ENCODE data around the gene ABCG1.
A peak's percentile ranks its signal among the peaks of the same experiment; 100 is the strongest.
"Not testable (repeated sequence)": the region's sequence is repeated elsewhere in the genome, so short reads cannot be mapped to it uniquely, and the experiment has no call there.

Gene ABCG1

DNA sequence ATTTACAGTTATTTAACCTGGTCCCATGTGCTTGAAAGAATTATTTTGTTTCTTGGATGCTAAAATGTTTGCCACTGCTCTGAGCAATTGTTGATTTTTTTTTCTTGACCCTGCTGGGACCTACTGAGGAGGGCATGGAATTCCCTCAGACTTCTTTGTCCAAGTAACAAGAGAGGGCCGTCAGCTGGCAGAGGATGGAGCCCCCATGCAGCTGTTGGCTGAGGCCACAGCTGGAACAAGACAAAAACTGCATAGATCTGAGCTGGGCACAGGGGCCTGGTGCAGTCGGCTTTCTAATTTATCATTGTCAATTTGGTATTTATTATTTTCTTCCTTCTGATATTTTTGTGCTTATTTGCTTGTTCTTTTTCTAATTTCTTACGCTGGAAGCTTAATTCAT, 39.6 kb upstream of the ABCG1 start:
- Histone ChIP-seq H3K4me1 (peaks cover 0 to 14% (median 2%) of the 10 kb centered on the region in 10 experiments; a peak in 5 of 20 replicates), H3K36me3 (no peaks in the 10 kb centered on the region), H3K4me3 (no peak overlapping the region), H3K27ac (no peak overlapping the region), H3K4me2 (no peak overlapping the region), H3K9ac (no peak overlapping the region), H3K9me3 (replicated peaks in 1 of 11) (peaks cover 0 to 18% (median 12%) of the 10 kb centered on the region in 11 experiments; a peak in 20 of 22 replicates), H3K27me3 (no peaks in the 10 kb centered on the region), H4K20me1 (no peaks in the 10 kb centered on the region)
- no peak for TF ChIP-seq Cebpa-rat (IDR thresholded peaks at IDR 0.05)

DNA sequence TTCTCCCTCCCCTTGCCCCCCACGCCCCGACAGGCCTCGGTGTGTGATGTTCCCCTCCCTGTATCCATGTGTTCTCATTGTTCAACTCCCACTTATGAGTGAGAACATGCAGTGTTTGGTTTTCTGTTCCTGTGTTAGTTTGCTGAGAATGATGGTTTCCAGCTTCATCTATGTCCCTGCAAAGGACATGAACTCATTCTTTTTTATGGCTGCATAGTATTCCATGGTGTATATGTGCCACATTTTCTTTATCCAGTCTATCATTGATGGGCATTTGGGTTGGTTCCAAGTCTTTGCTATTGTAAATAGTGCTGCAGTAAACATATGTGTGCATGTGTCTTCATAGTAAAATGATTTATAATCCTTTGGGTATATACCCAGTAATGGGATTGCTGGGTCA, 38.9 kb upstream of the ABCG1 start:
- Histone ChIP-seq H3K4me1 (peaks cover 0 to 13% (median 3%) of the 10 kb centered on the region in 10 experiments; a peak in 5 of 20 replicates), H3K9me3 (replicated peaks in 1 of 11) (peaks cover 0 to 23% (median 15%) of the 10 kb centered on the region in 11 experiments; a peak in 20 of 22 replicates)
- H3K9ac ChIP-seq, H3K4me2 ChIP-seq, H4K20me1 ChIP-seq, H3K27me3 ChIP-seq, H3K4me3 ChIP-seq, H3K36me3 ChIP-seq, H3K27ac ChIP-seq: not testable (repeated sequence)

DNA sequence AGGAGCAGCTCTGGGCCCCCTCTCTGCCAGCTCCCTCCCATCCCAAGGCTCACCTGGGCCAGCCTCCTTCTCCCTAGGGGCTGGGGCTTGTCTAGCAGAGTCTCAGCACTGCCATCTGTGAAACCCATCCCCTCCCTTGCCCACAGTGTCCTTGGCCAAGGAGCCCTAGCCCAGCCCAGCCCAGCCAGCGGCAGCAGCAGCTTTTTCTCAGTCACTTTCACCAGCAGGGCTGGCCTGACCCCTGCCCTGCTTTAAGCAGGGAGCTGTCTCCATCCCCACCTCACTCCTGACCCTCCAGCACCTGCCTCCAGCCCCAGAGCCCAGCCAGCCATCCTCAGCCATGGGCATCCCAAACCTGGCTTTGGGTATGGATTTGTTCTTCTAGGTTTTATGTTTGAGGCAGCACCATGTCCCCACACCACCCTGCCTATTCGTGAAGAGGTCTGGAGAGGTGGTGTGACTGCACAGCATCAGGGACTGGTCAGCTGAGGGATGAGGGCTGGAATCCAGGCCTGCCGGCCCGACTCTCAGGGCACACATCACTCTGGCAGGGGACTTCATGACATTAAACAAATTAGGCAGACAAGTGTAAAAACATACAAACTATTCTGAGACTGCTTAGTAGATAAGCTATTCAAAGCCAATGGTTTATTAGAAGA, 36.1 kb upstream of the ABCG1 start:
- H3K36me3 ChIP-seq, result no peaks in the 10 kb centered on the region
- peaks cover 0 to 37% (median 25%) of the 10 kb centered on the region in 11 experiments; a peak in 20 of 22 replicates for H3K9me3 ChIP-seq (replicated peaks in 1 of 11)
- H3K9ac ChIP-seq, result no peak overlapping the region
- TF ChIP-seq Cebpa-rat (IDR thresholded peaks at IDR 0.05), result no peak
- H4K20me1 ChIP-seq, result no peaks in the 10 kb centered on the region
- H3K27ac ChIP-seq, result peak overlapping the region in 1 of 11 experiments; percentile 0; a peak in 1 of 22 replicates
- H3K4me1 ChIP-seq, result peaks cover 20 to 34% (median 22%) of the 10 kb centered on the region in 10 experiments
- H3K27me3 ChIP-seq, result no peaks in the 10 kb centered on the region
- H3K4me2 ChIP-seq, result peak overlapping the region in 1 of 11 experiments; percentile 8; a peak in 1 of 22 replicates
- no peak overlapping the region for H3K4me3 ChIP-seq

DNA sequence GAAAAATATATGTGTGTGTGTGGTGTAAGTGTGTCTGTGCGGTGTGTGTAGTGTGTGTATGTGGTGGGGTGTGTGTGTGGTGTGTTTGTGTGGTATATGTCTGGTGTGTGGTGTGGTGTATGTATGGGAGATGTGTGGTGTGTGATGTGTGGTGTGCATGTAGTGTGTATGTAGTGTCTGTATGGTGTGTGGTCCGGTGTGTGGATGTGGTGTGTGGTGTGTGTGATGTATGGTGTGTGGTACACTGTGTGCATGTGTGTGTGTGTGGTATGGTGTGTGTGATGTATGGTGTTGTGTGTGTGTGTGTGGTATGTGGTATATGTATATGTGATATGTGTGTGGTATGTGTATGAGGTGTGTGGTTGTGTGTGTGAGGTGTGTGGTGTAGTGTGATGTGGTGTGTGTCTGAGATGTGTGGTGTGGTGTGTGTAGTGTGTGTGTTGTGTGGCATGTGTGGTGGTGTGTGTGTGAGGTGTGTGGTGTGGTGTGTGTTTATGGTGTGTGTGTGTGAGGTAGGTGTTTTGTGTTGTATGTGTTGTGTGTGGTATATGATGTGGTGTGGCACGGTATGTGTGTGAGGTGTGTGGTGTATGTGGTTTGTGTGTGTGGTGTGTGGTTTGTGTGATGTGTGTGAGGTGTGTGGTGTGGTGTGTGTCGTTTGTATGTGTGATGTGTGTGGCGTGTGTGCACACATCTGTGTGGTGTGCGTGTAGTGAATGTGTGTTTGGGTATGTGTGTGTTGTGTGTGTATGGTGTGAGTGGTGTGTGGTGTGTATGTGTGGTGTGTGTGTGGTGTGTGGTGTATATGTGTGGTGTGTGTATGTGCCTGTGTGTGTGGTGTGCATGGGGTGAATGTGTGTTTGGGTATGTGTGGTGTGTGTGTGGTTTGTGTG, 35.3 kb upstream of the ABCG1 start:
- Histone ChIP-seq H4K20me1 (no peaks in the 10 kb centered on the region), H3K27ac (peak overlapping the region in 2 of 11 experiments; percentile 2 to 4; a peak in 2 of 22 replicates), H3K4me1 (peaks cover 25 to 40% (median 28%) of the 10 kb centered on the region in 10 experiments), H3K4me3 (no peak overlapping the region), H3K9me3 (replicated peaks in 1 of 11) (peaks cover 0 to 37% (median 25%) of the 10 kb centered on the region in 11 experiments; a peak in 20 of 22 replicates), H3K4me2 (no peak overlapping the region), H3K36me3 (no peaks in the 10 kb centered on the region), H3K9ac (no peak overlapping the region), H3K27me3 (no peaks in the 10 kb centered on the region)
- no peak for TF ChIP-seq Cebpa-rat (IDR thresholded peaks at IDR 0.05)

DNA sequence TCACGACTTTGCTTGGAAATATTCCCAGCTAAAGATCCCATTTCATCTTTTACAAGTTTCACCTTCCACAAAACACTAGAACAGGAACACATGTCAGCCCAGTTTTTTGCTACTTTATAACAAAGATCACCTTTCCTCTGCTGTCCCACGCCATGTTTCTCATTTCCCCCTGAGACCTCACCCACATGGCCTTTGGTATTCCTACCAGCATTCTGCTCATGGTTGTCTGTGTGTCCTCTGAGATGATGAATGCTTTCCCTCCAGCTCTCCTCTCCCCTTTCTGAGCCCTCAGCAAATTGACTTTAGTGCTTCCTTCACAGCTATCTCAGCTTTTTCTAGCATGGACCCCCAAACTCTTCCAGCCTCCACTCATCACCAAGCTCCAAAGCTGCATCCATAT, 32.3 kb upstream of the ABCG1 start:
- Histone ChIP-seq H3K9ac (peak overlapping the region in 4 of 11 experiments; percentile 29 to 85 (median 82); a peak in 5 of 22 replicates), H4K20me1 (no peaks in the 10 kb centered on the region), H3K4me3 (no peak overlapping the region), H3K36me3 (no peaks in the 10 kb centered on the region), H3K4me2 (peak overlapping the region; percentile 73 to 98 (median 91)), H3K4me1 (peaks cover 55 to 70% (median 58%) of the 10 kb centered on the region in 10 experiments), H3K9me3 (replicated peaks in 1 of 11) (peaks cover 0 to 37% (median 25%) of the 10 kb centered on the region in 11 experiments; a peak in 20 of 22 replicates), H3K27ac (peak overlapping the region; percentile 84 to 97 (median 91); a peak in 21 of 22 replicates), H3K27me3 (no peaks in the 10 kb centered on the region)
- no peak for TF ChIP-seq Cebpa-rat (IDR thresholded peaks at IDR 0.05)

DNA sequence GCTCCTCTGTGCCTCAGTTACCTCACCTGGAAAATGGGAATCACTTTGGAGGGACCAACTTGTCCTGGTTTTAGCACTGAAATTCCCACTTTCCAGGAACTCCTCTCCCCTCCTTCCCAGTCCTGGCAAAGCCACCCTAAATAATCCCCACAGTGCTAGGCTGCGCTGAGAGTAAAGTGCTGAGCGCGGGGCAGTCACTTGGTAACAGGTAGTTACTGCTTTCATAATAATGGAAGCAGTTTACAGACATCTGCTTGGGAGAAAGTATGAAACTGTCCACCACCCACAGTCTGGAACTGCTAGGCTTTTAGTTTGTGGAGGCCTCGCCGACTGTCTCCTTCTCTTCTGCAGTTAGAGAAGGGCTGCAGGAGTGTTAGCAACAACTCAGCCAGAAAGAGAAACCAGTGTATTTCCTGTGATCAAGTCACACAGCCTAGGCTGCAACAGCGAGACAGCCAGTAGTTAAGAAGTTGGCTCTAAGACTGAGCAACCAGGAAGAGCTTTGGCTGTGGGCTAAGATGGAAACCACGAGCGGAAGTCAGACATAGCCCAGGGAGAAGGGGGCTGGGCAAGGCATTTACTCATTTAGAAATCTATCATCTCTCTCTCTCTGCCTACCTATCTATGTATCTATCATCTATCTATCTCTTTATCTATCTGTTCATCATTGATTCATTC, 30.8 kb upstream of the ABCG1 start:
- H3K36me3 ChIP-seq, result no peaks in the 10 kb centered on the region
- peak overlapping the region; percentile 84 to 97 (median 91) for H3K27ac ChIP-seq
- peak overlapping the region; percentile 73 to 98 (median 91) for H3K4me2 ChIP-seq
- peaks cover 0 to 25% (median 17%) of the 10 kb centered on the region in 11 experiments; a peak in 17 of 22 replicates for H3K9me3 ChIP-seq (replicated peaks in 1 of 11)
- no peaks in the 10 kb centered on the region for H4K20me1 ChIP-seq
- H3K4me1 ChIP-seq, result peaks cover 70 to 85% (median 73%) of the 10 kb centered on the region in 10 experiments
- H3K9ac ChIP-seq, result peak overlapping the region; percentile 70 to 86 (median 80)
- TF ChIP-seq Cebpa-rat (IDR thresholded peaks at IDR 0.05), result peak in 5 of 11 experiments; percentile 22 to 91 (median 60); a peak in 6 of 22 replicates
- H3K4me3 ChIP-seq, result peak overlapping the region in 8 of 10 experiments; percentile 21 to 50 (median 26); a peak in 12 of 20 replicates
- H3K27me3 ChIP-seq, result no peaks in the 10 kb centered on the region

DNA sequence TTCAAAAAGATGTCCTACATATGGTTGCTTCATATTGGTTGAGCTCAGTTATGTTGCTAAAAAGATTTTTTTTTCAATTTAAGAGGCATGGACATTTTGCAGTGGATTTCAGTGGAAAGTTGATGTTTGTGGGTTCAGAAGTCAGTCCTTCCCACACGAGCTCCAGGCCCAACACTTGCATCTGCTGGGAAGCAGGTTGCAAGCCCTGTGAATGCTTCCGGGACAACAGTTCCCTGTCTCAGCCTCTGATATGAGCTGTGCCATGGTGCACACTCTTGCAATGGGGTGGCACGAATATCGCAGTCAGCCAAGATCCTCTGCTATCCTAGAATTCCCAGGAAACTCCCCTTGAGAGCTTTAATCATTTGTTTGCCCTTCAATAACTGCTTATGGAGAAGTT, 30.3 kb upstream of the ABCG1 start:
- peaks cover 76 to 90% (median 78%) of the 10 kb centered on the region in 10 experiments for H3K4me1 ChIP-seq
- peaks cover 0 to 24% (median 17%) of the 10 kb centered on the region in 11 experiments; a peak in 16 of 22 replicates for H3K9me3 ChIP-seq (replicated peaks in 1 of 11)
- H3K27ac ChIP-seq, result peak overlapping the region; percentile 84 to 97 (median 91); a peak in 21 of 22 replicates
- peak overlapping the region; percentile 73 to 98 (median 91) for H3K4me2 ChIP-seq
- H3K36me3 ChIP-seq, result no peaks in the 10 kb centered on the region
- peak overlapping the region in 5 of 10 experiments; percentile 6 to 33 (median 21); a peak in 7 of 20 replicates for H3K4me3 ChIP-seq
- H3K27me3 ChIP-seq, result no peaks in the 10 kb centered on the region
- no peak for TF ChIP-seq Cebpa-rat (IDR thresholded peaks at IDR 0.05)
- peak overlapping the region in 9 of 11 experiments; percentile 50 to 86 (median 80); a peak in 16 of 22 replicates for H3K9ac ChIP-seq
- no peaks in the 10 kb centered on the region for H4K20me1 ChIP-seq

DNA sequence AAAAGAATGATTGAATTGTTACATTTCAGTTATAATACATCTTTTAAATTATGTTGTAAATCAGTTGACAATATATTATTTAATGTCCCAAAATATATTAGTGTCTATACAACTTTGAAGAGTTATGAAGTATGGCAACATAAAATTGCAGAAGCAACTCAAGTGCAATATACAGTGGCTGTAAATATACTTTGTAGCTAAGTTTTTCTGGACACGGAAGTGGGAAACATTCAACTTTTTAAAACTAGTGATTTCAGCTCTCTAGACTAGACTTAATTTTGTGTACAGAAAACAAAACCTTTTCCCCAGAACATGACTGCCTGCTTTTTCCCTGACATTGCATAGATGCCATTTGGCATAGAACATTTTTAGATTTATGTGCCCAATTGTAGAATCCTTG, 29.5 kb upstream of the ABCG1 start:
- Histone ChIP-seq H3K4me3 (no peak overlapping the region; a peak in 1 of 20 replicates), H3K36me3 (no peaks in the 10 kb centered on the region), H3K4me2 (peak overlapping the region; percentile 73 to 98 (median 91)), H3K27me3 (no peaks in the 10 kb centered on the region), H3K4me1 (peaks cover 84 to 96% (median 86%) of the 10 kb centered on the region in 10 experiments), H3K9me3 (replicated peaks in 1 of 11) (peaks cover 0 to 19% (median 14%) of the 10 kb centered on the region in 11 experiments; a peak in 16 of 22 replicates), H3K9ac (peak overlapping the region in 3 of 11 experiments; percentile 50 to 86 (median 56); a peak in 3 of 22 replicates), H4K20me1 (no peaks in the 10 kb centered on the region), H3K27ac (peak overlapping the region; percentile 84 to 97 (median 91); a peak in 21 of 22 replicates)
- TF ChIP-seq Cebpa-rat (IDR thresholded peaks at IDR 0.05), result no peak

All from BLaER1 treated with 17β-estradiol and CSF1 and Interleukin-3, amounts not matched to agents 10 nM and 100 nM (cell line).